Bronchial epithelial cell (primary cell): Measurements from ENCODE around the gene P2RY13. TPM values are rescaled to one million over a fixed set of nuclear protein-coding genes. Genes with fewer than 3 reads are reported as not detected.

Experiments used
- DNase-seq: peaks from one replicate; pipeline ENCODE4 v3.0.0-alpha.2; 2010; ENCODE audit warnings: low read depth
- FAIRE-seq: peaks from 2 replicates; lab custom pipeline; 2011; peaks lifted over from hg19 to GRCh38; lab: Jason Lieb, UNC
- H3K27me3 ChIP-seq: 2 replicates; pipeline ENCODE4 v1.5.1; 2011; ENCODE audit warnings: low read length; ENCODE audit not compliant: control insufficient read depth, insufficient read depth
- H3K36me3 ChIP-seq: 2 replicates; pipeline ENCODE4 v1.5.1; 2011; ENCODE audit warnings: low read length; ENCODE audit not compliant: control insufficient read depth, insufficient read depth
- H3K4me3 ChIP-seq: 2 replicates; pipeline ENCODE4 v1.5.1; 2011; ENCODE audit warnings: mild to moderate bottlenecking, low read depth, low read length, control low read depth
- total RNA-seq: library from RNA; depleted of rRNA; stranded (reverse); fragments of >200 nt; gene quantifications from 2 replicates; pipeline ENCODE4 v1.2.1, GENCODE V29; 2014
- TF ChIP-seq, protein P1 (sequence below): IDR thresholded peaks from 2 replicates; pipeline ENCODE4 v1.5.1; 2011; ENCODE audit warnings: mild to moderate bottlenecking, moderate library complexity, low read length, control low read depth, inconsistent platforms; ENCODE audit not compliant: insufficient read depth, severe bottlenecking

Gene P2RY13
- total RNA-seq, 1 donor from 2014 or later, result not detected

DNA sequence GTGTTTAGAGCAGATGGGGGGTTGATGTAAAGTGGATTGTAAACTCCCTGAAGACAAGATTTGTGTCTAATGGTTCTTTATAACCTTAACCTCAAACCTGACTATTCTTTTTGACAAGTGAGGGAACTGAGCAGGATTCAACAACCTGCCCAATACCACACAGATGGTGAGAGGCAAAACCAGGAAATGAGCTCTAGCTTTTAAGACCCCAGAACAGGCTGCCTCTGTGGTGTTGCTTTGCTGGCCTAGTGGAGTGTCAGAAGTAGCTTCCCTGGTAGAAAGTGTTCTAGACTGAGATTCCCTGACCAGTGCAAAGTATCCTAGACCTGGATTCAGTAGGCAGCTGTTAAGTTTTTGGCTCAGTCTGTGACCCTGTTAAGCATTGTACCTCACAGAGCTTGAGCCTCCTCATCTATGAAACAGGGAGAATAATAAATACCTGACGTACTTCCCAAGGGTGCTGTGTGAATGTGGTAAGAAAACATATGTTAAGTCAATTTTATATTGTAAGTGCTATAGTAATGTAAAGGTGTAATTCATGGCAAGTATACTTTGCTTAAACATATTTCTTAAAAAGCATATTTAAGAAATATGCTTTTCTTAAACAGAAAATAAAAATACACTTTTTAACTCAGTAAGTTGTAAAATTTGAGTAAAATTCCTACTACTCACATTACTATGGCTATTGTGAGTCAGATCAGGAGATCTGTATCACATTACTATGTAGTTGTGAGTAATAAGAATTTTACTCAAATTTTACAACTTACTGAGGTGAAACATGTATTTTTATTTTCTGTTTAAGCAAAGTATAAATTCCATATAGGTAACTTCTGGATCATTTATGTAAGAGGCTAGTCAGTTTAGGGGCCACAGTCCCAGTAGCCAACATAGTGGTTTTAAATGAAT lies 21.5 kb downstream of the P2RY13 start:
- no peak for FAIRE-seq
- no peak overlapping the region for H3K4me3 ChIP-seq
- TF ChIP-seq, protein P1, sequence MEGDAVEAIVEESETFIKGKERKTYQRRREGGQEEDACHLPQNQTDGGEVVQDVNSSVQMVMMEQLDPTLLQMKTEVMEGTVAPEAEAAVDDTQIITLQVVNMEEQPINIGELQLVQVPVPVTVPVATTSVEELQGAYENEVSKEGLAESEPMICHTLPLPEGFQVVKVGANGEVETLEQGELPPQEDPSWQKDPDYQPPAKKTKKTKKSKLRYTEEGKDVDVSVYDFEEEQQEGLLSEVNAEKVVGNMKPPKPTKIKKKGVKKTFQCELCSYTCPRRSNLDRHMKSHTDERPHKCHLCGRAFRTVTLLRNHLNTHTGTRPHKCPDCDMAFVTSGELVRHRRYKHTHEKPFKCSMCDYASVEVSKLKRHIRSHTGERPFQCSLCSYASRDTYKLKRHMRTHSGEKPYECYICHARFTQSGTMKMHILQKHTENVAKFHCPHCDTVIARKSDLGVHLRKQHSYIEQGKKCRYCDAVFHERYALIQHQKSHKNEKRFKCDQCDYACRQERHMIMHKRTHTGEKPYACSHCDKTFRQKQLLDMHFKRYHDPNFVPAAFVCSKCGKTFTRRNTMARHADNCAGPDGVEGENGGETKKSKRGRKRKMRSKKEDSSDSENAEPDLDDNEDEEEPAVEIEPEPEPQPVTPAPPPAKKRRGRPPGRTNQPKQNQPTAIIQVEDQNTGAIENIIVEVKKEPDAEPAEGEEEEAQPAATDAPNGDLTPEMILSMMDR, result no peak
- DNase-seq, result peak; percentile 65
- H3K36me3 ChIP-seq, result peaks cover 6% of the 10 kb centered on the region
- no peaks in the 10 kb centered on the region for H3K27me3 ChIP-seq

DNA sequence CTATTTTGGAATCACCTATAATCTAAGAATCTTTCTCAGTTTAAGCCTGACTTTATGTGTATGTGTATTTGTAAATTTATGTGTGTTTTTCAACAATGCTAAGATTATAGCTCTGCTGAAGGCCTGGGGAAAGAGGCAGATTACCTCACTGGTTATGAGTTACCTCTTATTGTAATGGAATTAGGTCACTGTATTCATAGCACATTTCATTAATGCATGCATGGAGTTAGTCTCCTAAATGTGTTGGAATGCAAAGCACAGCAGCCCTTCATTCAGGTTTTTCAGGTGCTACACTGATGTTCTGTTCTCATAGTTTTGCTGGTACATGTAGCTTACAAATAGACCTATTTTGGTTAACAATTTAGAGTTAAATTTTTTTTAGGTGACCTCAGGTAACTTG lies 22.2 kb downstream of the P2RY13 start:
- TF ChIP-seq, protein P1, result no peak
- FAIRE-seq, result no peak
- H3K4me3 ChIP-seq, result no peak overlapping the region
- H3K36me3 ChIP-seq, result peaks cover 6% of the 10 kb centered on the region
- peak; percentile 72 for DNase-seq
- H3K27me3 ChIP-seq, result no peaks in the 10 kb centered on the region

GRCh38 chr3:151306168-151306810 lies 23.1 kb downstream of the P2RY13 start:
- DNase-seq (no peak), FAIRE-seq (no peak)
- no peak overlapping the region for H3K4me3 ChIP-seq
- H3K27me3 ChIP-seq, result no peaks in the 10 kb centered on the region
- H3K36me3 ChIP-seq, result peaks cover 4% of the 10 kb centered on the region
- TF ChIP-seq, protein P1, result no peak

- H3K4me3 ChIP-seq, result no peak overlapping the region
- TF ChIP-seq, protein P1, result no peak
- DNase-seq (peak; percentile 64), FAIRE-seq (no peak)
- H3K27me3 ChIP-seq, result no peaks in the 10 kb centered on the region
- peaks cover 4% of the 10 kb centered on the region for H3K36me3 ChIP-seq
Measured at GRCh38 chr3:151305775-151306151, 23.6 kb downstream of the P2RY13 start.

GRCh38 chr3:151305060-151305774 lies 24.1 kb downstream of the P2RY13 start:
- DNase-seq, result peak; percentile 98
- H3K27me3 ChIP-seq, result no peaks in the 10 kb centered on the region
- H3K4me3 ChIP-seq, result no peak overlapping the region
- H3K36me3 ChIP-seq, result peaks cover 6% of the 10 kb centered on the region
- FAIRE-seq, result peak; percentile 99
- TF ChIP-seq, protein P1, result peak; percentile 33
